ENCODE results near the gene ZFAND2B.

The ZFAND2B gene

GRCh38 chr2:219225350-219225749, 18.8 kb downstream of the ZFAND2B start:
- no peak for DNase-seq

- no peak for DNase-seq
These were observed 21.7 kb downstream of the ZFAND2B start for GRCh38 chr2:219228041-219228910.

GRCh38 chr2:219228911-219229304, 22.3 kb downstream of the ZFAND2B start:
- DNase-seq, result no peak

- peak; percentile 96 to 98 for DNase-seq
These were observed 22.9 kb downstream of the ZFAND2B start, which contains the start of the genes ANKZF1 and ATG9A for GRCh38 chr2:219229305-219230058. TSS of gene ANKZF1 (plus strand) at chr2:219229806. CDS start at chr2:219230258, 452 bp downstream. TSS of gene ATG9A (minus strand) at chr2:219229636. CDS start at chr2:219228024, 1,612 bp downstream.

- DNase-seq, result peak in 1 of 2 experiments; percentile 42
These were observed 23.5 kb downstream of the ZFAND2B start for GRCh38 chr2:219230059-219230540.

- no peak for DNase-seq
These were observed 27.7 kb downstream of the ZFAND2B start for GRCh38 chr2:219234331-219234730.

- no peak for DNase-seq
These were observed 36.7 kb downstream of the ZFAND2B start for GRCh38 chr2:219243291-219243761.

- DNase-seq, result no peak
These were observed 38.2 kb downstream of the ZFAND2B start for GRCh38 chr2:219244789-219245147.

GRCh38 chr2:219245148-219245898, 38.7 kb downstream of the ZFAND2B start, which contains the start of the genes GLB1L and STK16:
TSS of gene GLB1L (minus strand) at chr2:219245444. CDS start at chr2:219243573, 1,871 bp downstream.
TSS of gene STK16 (plus strand) at chr2:219245479. CDS start at chr2:219246000, 521 bp downstream.
- DNase-seq, result peak; percentile 68 to 82

- no peak for DNase-seq
These were observed 39.3 kb downstream of the ZFAND2B start for GRCh38 chr2:219245899-219246230.

- no peak for DNase-seq
These were observed 40.0 kb downstream of the ZFAND2B start for GRCh38 chr2:219246559-219246958.

- DNase-seq, result no peak
These were observed 41.4 kb downstream of the ZFAND2B start for GRCh38 chr2:219247678-219248642.

GRCh38 chr2:219248845-219249202, 42.2 kb downstream of the ZFAND2B start:
- DNase-seq, result no peak

GRCh38 chr2:219249203-219249980, 42.8 kb downstream of the ZFAND2B start:
- peak in 1 of 2 experiments; percentile 12 for DNase-seq

GRCh38 chr2:219250049-219250781, 43.6 kb downstream of the ZFAND2B start:
- no peak for DNase-seq

- DNase-seq, result no peak
These were observed 45.1 kb downstream of the ZFAND2B start for GRCh38 chr2:219251656-219252055.

- DNase-seq, result no peak
These were observed 45.5 kb downstream of the ZFAND2B start for GRCh38 chr2:219252084-219252483.

GRCh38 chr2:219252570-219252899, 46.0 kb downstream of the ZFAND2B start:
- DNase-seq, result no peak

- DNase-seq, result no peak
These were observed 46.5 kb downstream of the ZFAND2B start, which contains the start of gene TUBA4B for GRCh38 chr2:219252900-219253752. TSS of gene TUBA4B (plus strand) at chr2:219253243. CDS start at chr2:219253408, 165 bp downstream.

Measured in SW 1271 (cell line).